ENCODE data around the gene RABEP1.

RABEP1 gene

DNA sequence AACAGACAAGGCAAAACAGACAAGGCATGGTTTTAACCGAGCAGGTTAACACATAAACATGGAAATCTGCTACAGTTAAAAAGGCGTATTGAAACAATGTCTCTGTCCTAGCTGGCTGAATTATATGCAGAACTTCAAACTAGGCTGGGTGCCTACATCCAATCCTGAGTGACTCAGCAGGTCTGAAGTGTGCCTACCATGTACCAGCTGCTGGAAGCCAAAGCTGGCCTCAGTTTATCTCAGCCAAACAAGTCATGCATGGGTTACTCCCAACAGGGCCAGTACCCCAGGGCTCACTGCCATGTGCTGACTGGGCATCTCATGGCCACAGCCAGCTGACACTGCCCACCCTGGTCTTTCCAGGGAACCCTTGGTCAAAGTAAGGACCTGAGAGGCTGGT lies 152.9 kb downstream of the RABEP1 start:
- DNase-seq (ENCODE audit: low read depth in 1 of 2, low spot score in 1 of 2) = no peak
- H3K27me3 ChIP-seq (ENCODE audit: insufficient read depth, poor library complexity, severe bottlenecking) = no peaks in the 10 kb centered on the region
- TF ChIP-seq SPI1 (IDR thresholded peaks at IDR 0.05; ENCODE audit: borderline replicate concordance, low read depth) = no peak
- TF ChIP-seq REST (IDR thresholded peaks at IDR 0.05; ENCODE audit: insufficient replicate concordance, low read depth) = no peak
- no peak for TF ChIP-seq CTCF (IDR thresholded peaks at IDR 0.05; ENCODE audit: insufficient read depth, low read length)
- TF ChIP-seq POLR2AphosphoS5 (IDR thresholded peaks at IDR 0.05; ENCODE audit: low read depth) = no peak
- TF ChIP-seq GABPA (IDR thresholded peaks at IDR 0.05; ENCODE audit: low read depth) = no peak
- no peak overlapping the region for H3K4me3 ChIP-seq (replicated peaks; ENCODE audit: insufficient read depth, low read length)
- H3K27ac ChIP-seq (replicated peaks) = no peak overlapping the region

Data from HL-60 (cell line).